Measurements from ENCODE around the gene VPS26B.

GRCh38 chr11:134240592-134240991 is 16.1 kb downstream of the VPS26B start:
- TF ChIP-seq ZNF274 (IDR thresholded peaks at IDR 0.05; ENCODE audit: low read depth, low read length) (no peak), SUZ12 (IDR thresholded peaks at IDR 0.05; ENCODE audit: extremely low read depth, insufficient read depth, insufficient read length) (no peak), YY1 (IDR thresholded peaks at IDR 0.05; ENCODE audit: insufficient read depth, insufficient read length) (no peak)

All from NT2/D1 (cell line).